ENCODE measurements around the gene KYNU. TPM values are rescaled to one million over a fixed set of nuclear protein-coding genes. Genes with fewer than 3 reads are reported as not detected.

Gene KYNU
- total RNA-seq, 1 donor from 2014 or later, result 0.67 TPM

DNA sequence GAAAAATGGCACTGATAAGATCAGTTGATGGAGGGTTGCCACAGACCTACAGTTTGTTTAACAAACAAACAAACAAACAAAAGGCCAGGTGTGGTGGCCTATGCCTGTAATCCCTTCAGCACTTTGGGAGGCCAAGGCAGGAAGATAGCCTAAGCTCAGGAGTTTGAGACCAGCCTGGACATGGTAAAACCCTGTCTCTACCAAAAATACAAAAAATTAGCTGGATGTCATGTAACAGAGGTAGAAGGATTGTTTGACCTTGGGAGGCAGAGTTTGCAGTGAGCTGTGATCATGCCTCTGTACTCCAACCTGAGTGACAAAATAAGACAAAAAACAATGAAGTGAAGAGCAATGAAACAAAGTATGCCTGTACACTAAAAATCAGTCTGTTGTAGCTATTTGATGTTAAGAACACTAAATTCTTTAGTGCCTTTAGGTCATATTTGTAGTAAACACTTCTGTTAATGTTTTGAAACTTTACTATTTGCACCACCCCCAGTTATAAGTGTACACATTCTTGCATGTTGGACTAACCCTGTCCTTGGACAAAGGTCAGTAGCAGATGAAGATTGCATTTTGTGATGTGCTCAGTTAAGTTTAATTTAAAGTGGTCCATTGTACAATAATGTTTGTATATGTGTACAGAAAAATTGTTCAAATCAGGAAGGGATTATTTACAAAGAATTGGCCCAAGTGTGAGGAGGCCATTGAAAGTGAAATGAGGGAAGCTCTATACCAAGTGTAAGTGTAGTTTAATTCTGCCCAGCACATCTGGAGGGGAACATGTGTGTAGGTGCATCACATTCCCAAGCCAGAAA is 73.9 kb downstream of the KYNU start:
- no peak for DNase-seq (ENCODE audit: low spot score)
- intact Hi-C loops (cut with DNase I), result no loop called here

DNA sequence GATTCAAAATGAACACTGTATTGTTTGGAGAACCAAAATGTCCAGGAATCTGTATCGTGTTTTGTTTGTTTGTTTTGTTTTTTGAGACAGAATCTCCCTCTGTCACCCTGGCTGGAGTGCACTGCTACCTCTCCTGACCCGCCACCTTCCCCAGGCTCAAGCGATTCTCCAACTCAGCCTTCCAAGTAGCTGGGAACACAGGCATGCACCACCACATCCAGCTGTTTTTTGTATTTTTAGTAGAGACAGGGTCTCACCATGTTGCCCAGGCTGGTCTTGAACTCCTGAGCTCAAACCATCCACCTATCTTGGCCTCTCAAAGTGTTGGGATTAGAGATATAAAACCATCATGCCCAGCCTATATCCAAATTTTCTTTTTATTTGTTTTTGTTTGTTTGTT is 74.6 kb downstream of the KYNU start:
- intact Hi-C loops (cut with DNase I), result no loop called here

DNA sequence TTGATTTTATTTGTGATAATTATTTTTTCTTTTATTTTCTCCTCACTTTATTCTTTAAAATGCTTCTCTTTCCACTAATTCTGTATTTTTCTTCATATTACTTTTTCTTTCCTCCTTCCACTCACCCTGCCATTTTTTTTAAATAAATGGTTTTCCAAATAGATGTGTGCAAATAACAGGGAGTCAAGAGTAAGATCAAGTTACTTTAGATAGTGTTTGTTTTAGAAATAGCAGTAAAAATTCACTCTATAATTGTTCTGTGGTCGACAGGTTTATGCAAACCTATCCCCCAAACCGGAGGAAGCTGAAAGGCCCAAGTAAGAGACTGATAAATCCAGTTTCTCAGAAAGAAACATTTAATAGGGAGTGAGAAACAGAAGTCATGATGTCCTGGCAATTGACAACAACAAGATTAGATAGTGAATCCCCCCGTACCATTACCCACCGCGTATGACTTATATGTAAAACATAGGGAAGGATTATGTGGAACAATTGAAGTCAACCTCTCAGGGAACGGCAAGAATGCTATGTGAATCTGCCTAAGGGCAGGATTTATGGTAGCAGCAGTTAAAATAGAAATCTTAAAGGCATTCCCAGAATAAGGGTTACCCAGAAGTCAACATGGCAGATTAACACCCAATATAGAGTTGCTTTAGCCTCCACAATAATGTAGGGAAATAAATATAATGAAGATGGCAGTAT is 75.5 kb downstream of the KYNU start:
- intact Hi-C loops (cut with DNase I), result no loop called here
- DNase-seq (ENCODE audit: low spot score), result no peak

More for the DNA sequence above, 74.6 kb downstream of the KYNU start:
- DNase-seq (ENCODE audit: low spot score), result peak; percentile 20

DNA sequence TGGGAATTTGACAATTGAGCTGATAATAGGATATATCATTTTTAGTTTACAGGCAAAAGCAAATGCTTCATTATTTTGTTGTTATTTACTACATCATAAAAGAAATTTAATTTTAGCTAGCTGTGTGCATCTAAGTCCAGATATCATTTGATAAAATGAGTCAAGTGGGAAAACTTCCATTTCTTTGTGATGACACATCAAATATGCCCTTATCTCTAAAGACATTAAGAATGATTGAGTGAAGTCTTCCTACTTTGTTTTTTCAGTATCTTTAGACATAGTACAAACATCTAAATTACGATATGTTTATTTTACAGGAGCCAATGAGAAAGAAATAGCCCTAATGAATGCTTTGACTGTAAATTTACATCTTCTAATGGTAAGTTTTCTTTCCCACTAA is 77.0 kb downstream of the KYNU start:
- intact Hi-C loops (cut with DNase I), result no loop called here

DNA sequence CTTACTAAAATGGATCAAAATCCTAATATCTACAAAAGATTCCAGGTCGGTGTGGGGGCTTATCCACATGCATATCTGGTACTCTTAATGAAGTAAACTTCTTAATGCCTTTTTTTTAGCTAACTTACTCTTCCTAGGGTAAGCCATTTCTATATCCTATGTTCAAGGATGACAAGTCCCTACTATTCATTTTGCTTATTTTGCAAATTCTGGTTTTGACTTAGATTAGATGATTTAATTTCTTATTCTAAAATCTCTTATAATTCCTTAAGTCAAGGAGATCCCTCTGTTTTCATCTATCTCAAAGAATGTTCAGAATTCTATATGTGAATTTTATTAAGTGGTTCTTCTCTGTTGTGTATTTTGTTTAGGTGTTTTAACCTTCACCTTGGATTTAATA is 79.7 kb downstream of the KYNU start:
- intact Hi-C loops (cut with DNase I), result no loop called here
- no peak for DNase-seq (ENCODE audit: low spot score)

More for the DNA sequence above, 77.0 kb downstream of the KYNU start:
- DNase-seq (ENCODE audit: low spot score), result no peak

DNA sequence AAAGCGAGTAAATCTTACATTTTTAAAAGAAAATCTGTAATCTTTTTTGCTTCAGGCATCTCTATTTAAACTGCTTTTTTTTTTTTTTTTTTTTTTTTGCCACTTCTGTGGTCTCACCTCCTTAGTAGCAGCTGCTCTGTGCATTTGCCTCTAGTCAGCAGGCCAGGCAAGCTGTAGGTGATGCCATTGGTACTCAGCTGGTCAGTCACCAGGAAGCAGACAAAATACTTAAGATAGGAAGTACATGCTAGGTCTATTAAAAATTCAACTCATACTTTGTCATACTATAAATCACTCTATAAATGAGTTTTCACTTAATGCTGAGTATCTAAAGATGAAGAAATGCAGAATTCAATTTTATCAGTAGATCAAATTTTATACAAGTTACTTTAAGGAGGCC is 83.7 kb downstream of the KYNU start:
- intact Hi-C loops (cut with DNase I), result no loop called here

DNA sequence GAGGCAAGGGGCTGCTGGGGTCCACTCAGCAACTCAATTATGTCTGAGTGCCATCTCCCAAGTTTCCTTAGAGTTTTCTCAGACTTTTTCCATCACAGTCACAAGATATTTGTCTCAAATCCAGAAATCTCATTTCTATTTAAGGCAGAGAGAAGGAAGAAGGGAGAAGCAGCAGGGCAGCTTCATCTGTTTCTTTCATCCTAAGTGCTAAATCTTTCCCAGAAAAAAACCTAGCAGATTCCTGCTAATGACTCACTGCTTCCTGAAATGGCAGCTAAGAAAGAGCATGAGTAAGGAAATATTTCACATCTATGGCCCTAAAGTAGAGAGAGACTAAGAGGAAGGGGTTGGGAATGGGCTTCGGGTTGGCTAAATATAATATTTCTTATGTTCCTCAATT is 88.0 kb downstream of the KYNU start:
- no peak for DNase-seq (ENCODE audit: low spot score)
- intact Hi-C loops (cut with DNase I), result no loop called here

More for the DNA sequence above, 83.7 kb downstream of the KYNU start:
- no peak for DNase-seq (ENCODE audit: low spot score)

DNA sequence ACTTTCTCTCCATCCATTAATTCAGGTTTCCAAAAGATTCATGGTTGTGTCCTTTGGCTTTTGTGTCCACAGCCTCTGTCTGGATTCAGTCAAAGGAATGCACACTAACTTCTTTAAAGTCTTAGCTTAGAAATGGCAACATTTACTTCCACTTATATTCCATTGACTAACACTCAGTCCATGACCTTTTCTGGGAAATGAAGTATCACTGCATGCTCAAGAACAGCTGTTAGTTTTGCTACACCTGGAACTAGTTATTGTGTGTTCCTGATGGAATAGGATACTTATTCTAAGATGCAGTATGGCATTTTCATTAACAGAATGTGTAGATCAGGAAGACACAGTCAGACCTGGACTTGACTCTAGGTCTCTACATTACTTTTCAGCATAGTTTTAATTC is 88.8 kb downstream of the KYNU start:
- no peak for DNase-seq (ENCODE audit: low spot score)
- intact Hi-C loops (cut with DNase I), result no loop called here

DNA sequence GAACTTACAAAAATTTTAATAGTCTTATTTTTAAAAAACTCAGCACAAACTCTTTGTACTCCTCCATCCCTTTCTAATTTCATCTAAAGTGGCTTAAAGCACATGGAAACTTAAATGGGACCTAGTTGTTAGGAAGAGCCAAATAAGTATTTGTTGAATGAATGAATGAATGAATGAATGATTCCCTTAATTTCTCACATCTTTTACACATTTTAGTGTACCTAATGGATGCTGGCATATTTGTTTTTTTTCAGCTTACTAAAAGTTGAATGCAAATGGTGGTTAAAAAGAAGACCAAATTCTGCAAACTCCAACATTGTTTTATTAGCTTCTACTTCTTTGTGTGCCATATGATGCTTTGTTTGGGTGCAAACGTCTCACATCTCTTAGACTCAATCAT is 89.6 kb downstream of the KYNU start:
- intact Hi-C loops (cut with DNase I), result no loop called here
- DNase-seq (ENCODE audit: low spot score), result no peak

DNA sequence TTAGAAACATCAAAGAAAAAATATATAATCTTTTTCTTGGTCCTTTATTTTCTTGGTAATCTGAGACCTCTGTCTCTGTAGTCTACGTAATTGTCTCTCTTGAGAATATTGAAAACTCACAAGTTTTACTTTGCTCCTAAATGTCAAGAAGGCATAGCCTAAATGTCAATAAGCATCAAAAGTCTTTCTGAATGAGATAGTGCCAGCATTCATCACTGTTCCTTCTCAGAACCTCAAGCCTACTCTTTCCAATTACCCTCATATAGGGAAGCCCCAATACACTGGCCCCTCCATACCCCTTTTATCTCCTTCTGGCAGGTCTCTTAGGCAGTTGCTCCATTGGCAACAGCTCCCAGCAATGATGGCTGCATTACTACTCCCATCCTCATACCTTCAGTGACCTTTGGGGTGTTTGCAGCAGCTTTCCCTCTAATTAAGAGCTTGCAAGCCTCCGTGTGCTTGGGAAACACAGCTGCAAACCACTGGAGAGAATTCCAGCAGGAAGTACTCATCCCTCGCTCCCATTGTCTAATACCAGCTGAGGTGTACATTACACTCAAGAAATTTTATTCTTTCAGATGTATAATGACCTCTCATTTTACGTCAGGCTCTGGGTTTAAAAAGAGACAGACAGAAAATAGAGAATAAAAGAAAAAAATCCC is 95.8 kb downstream of the KYNU start:
- DNase-seq (ENCODE audit: low spot score), result no peak
- intact Hi-C loops (cut with DNase I), result no loop called here

DNA sequence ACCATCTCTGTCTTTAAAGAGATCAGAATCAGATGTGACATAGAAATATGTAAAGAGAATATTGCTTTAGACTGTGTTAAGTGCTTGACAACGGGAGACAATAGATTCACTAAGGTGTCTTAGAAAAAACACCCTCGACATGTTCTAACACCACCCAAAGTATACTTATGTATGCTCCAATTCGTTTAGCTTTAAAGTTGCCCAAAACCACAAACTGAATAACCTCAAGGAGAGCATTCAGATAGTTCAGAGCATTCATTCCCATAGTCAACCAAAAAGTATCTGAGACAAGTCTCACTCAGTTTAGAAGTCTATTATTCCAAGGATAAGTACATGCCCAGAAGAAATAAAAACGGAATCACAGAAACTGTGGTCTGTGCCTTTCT is 96.4 kb downstream of the KYNU start:
- intact Hi-C loops (cut with DNase I), result no loop called here
- DNase-seq (ENCODE audit: low spot score), result no peak

DNA sequence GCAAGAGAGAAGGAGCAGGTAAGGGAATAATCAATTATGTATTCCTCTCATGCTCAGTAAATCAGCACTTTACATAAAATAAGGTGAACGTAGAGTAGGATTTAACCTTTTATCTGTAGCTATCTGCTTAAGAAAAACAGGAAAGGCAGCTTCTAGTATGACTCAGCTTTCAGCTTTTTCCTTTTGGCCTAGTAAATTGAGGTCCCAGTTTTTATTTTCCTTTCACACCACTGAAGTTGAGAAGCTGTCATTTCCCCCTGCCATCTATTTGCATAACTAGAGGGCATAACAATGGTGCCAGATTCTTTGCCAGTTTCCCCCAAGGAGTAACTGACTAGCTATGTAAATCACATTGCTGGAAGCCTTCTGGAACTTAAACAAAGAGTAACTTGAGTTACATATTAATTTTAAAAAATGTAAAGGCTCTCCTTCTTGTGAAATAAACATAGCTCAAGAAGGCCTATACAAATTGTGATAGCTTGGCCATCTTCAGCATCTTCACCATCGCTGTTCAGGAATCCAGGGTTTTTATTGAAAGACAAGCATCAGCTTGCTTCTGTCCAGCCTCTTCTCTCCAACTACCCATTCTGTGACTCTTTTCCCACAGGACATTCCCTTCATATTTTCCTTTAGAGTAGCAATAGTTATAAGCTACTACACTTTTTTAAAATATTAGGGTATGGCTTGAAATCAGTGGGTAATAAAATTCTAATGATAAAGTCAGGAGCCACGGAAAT is 97.0 kb downstream of the KYNU start:
- intact Hi-C loops (cut with DNase I), result no loop called here
- DNase-seq (ENCODE audit: low spot score), result no peak

DNA sequence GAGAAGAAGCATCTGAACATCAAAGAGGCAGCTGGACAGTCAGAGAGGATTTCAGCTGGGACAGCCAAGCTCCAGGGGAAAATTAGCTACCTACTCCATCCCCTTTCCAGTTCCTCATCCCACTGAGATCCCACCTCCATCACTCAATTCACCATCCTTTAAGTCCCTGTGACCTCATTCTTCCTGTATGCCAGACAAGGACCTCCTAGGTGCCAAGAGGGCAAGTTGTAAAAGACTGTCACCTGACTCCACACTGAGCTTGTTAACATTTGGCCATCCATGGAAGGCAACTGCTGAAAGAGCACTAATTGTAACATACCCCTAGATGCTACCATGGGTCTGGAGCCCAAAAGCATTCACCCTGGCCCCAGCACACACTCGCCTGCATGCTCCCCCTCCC is 97.8 kb downstream of the KYNU start:
- intact Hi-C loops (cut with DNase I), result no loop called here
- no peak for DNase-seq (ENCODE audit: low spot score)

DNA sequence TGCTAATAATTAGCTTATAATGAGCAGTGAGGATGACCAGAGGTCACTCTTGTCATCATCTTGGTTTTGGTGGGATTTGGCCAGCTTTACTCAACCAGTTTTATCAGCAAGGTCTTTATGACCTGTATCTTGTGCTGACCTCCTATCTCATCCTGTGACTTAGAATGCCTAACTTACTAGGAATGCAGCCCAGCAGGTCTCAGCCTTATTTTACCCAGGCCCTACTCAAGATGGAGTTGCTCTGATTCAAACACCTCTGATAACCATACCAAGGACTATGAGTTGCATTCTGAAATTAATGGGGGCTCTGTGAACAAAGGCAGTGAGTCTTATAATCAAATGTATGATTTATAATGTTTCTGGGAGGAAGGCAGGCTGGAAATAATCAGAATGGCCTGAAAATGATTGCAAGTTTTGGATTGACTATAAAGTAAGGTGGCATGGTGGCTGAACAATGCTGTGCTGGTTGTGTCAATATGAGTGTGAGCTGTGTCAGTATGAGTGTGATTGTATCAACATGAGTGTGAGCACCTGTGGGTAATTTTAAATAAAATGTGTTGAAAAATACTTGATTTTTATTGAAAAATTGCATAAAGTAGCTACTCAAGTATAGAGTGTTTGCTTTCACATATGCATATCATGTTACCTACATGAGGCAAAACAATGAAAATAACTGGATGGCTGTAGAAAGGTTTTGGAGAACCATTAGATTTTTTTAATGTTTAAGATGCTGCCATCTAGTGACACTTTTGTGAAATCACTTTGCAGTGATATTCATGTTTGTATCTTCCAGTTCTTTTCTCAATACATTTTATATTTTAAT is 103.0 kb downstream of the KYNU start:
- intact Hi-C loops (cut with DNase I), result loop anchor here (5.0 kb wide), 1 partner anchor 298 kb away; no protein-coding TSS in a partner anchor
- no peak for DNase-seq (ENCODE audit: low spot score)

DNA sequence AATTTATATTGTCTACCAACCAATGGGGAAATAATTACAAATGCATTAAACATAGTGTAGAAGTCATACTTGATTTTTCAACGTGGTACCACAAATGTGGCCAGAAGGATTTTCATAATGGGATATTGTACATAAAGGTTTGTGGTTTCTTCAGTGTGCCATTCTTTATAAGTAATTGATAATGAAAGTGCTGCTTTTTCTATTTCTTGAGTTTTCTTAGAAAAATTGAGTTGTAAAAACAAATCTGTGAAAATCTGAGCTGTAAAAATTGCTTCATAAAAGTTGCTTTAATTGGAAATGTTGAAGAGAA is 103.6 kb downstream of the KYNU start:
- intact Hi-C loops (cut with DNase I), result loop anchor here (5.0 kb wide), 1 partner anchor 299 kb away; no protein-coding TSS in a partner anchor

DNA sequence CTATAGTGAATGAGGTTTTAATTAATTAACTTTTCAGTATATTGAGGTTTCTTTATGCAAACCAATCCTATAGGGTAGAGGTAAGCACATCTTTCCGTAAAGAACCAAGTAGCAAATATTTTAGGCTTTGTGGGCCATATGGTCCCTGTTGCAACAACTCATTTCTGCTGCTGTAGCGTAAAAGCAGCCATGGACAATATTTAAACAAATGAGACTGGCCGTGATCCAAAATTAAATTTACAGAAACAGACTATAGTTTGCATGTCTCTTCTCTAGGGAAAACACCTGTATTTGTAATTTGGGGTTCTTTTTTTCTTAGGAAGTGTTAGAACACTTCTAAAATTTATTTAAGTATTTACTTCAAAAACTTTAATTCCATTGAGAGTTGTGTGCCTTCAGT is 104.3 kb downstream of the KYNU start:
- DNase-seq (ENCODE audit: low spot score), result no peak
- intact Hi-C loops (cut with DNase I), result loop anchor here (5.0 kb wide), 1 partner anchor 299 kb away; no protein-coding TSS in a partner anchor

More for the DNA sequence above, 103.6 kb downstream of the KYNU start:
- DNase-seq (ENCODE audit: low spot score), result no peak

DNA sequence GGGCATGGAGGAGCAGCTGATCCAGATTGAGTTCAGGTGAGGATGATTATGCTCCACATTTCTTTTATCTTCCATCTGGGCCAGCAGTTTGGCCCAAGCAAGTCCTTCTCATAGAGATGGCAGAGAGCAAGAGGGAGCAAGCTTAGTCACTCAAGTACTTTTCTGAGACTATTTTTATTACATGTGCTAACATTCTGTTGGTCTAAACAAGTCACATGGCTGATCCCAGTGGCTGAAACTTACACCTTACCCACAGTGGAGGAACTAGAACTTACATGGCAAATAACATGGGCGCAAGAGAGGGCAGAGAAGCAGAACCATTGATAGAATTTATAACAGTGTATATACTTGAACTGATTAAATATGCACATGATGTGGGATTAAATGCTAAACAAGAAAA is 105.7 kb downstream of the KYNU start:
- intact Hi-C loops (cut with DNase I), result loop anchor here (5.0 kb wide), 1 partner anchor 301 kb away; no protein-coding TSS in a partner anchor
- DNase-seq (ENCODE audit: low spot score), result no peak

DNA sequence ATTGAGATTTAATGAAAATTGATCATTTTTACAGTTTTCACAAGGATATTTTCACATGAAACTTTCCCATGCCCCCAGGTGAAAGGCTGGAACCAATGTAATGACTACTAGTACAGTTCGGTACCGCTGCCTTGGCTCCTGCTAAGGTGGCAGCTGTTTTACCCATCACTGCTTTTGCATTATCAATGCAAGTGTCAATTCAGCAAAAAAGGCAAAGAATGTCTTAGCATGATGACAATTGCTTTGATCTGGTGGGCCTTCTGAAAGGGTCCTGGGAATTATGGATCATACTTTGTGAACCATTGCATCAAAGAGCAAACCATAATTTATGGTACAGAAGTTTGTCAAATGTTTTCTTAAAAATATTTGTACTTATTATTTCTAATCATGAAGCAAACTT is 107.2 kb downstream of the KYNU start:
- intact Hi-C loops (cut with DNase I), result loop anchor here (5.0 kb wide), 1 partner anchor 302 kb away; no protein-coding TSS in a partner anchor
- DNase-seq (ENCODE audit: low spot score), result no peak

DNA sequence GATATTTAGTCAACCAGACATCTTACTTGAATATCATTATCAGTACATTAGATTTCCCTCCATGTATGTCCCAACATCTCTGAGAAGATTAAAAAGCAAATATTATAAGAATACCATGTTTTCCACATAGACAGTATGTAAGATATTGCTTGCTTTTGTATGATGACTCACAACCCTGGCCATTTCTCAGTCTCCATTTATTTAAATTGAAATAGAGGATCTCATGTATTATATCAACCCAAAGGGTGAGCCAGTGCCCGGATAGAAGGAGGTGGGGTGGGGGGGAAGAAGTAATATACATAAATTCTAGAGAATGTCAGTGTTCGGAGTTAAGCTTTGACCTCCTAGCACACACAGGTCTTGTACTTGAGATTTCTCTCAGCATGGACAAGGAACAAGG is 109.6 kb downstream of the KYNU start:
- intact Hi-C loops (cut with DNase I), result no loop called here

More for the DNA sequence above, 109.6 kb downstream of the KYNU start:
- no peak for DNase-seq (ENCODE audit: low spot score)

All from cardiac septum (tissue), 1 donor.